ENCODE measurements around the gene GHSR.
A peak's percentile ranks its signal among the peaks of the same experiment; 100 is the strongest.

GHSR gene, protein sequence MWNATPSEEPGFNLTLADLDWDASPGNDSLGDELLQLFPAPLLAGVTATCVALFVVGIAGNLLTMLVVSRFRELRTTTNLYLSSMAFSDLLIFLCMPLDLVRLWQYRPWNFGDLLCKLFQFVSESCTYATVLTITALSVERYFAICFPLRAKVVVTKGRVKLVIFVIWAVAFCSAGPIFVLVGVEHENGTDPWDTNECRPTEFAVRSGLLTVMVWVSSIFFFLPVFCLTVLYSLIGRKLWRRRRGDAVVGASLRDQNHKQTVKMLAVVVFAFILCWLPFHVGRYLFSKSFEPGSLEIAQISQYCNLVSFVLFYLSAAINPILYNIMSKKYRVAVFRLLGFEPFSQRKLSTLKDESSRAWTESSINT

DNA sequence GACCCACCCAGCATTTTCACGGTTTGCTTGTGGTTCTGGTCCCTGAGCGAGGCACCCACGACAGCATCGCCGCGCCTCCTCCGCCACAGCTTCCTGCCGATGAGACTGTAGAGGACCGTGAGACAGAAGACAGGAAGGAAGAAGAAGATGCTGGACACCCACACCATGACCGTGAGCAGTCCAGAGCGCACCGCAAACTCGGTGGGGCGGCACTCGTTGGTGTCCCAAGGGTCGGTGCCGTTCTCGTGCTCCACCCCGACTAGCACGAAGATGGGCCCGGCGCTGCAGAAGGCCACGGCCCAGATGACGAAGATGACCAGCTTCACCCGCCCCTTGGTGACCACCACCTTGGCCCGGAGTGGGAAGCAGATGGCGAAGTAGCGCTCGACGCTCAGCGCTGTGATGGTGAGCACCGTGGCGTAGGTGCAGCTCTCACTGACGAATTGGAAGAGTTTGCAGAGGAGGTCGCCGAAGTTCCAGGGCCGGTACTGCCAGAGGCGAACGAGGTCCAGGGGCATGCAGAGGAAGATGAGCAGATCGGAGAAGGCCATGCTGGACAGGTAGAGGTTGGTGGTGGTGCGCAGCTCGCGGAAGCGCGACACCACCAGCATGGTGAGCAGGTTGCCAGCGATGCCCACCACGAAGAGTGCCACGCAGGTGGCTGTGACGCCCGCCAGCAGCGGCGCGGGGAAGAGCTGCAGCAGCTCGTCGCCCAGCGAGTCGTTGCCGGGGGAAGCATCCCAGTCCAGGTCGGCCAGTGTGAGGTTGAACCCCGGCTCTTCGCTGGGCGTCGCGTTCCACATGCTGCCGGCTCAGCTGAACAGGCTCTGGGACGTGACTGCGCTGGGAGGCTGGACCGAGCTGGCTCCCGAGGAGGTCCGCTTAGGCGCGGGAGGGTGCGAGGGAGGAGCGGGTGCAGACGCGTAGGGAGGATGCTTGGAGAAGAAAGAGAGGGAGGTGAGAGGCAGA lies at the start of gene GHSR:
TSS of gene GHSR (minus strand) at position 846 of the 969 bp plus-strand sequence. CDS start at position 803, 43 bp downstream.
- no peak for DNase-seq (ENCODE audit: low read depth)

DNA sequence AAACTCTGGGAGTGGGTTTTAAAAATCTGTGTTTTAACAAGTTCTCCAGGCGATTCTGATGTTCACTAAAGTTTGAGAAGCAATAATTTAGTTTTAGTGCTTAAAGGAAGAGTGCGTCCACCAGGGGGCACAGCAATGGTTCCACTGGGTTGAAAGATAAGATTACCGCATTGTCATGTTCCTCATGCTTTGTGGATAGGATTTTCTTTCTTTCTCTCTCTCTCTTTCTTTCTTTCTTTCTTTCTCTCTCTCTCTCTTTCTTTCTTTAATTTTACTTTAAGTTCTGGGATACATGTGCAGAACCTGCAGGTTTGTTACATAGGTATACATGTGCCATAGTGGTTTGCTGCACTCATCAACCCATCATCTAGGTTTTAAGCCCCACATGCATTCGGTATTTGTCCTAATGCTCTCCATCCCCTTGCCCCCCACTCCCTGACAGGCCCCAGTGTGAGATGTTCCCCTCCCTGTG lies 42.0 kb upstream of the GHSR start:
- peak; percentile 57 for DNase-seq (ENCODE audit: low read depth)

DNA sequence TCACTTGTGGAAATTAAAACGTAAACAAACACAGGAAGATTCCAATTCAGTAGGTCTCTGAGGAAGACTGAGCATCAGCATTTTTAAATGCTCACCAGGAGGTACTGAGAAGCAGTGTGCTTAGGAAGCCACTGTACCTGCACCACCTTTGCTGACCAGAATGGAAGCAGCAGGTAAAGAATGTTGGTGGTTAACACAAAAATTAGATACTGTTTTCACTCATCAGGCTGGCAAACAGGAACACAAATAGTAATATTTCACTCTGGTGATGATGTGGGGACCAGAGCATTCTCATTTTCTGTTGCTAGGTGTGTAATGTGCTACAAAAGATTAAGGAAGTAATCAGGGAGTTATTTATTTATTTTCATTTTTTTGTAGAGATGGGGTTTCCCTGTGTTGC lies 29.9 kb upstream of the GHSR start:
- DNase-seq (ENCODE audit: low read depth) = no peak

- DNase-seq (ENCODE audit: low read depth) = no peak
Observed at GRCh38 chr3:172476347-172476746, 28.1 kb upstream of the GHSR start.

GRCh38 chr3:172475703-172476102 lies 27.4 kb upstream of the GHSR start:
- DNase-seq (ENCODE audit: low read depth) = no peak

DNA sequence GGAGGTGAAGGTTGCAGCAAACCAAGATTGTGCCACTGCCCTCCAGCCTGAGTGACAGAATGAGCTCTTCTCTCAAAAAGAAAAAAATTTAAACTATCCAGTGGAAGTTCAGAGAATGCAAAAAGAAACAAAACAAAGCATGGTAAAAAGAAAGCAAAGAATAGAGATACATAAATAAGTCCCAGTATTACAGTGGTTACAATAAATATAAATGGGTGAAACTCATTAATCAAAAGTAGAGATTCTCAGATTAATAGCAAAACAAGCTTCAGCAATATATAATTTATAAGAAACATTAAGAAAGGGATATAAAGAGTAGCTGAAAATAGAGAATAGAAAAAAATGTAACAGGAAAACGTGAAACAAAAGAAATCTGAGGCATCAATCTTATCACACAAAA lies 23.6 kb upstream of the GHSR start:
- DNase-seq (ENCODE audit: low read depth) = no peak

DNA sequence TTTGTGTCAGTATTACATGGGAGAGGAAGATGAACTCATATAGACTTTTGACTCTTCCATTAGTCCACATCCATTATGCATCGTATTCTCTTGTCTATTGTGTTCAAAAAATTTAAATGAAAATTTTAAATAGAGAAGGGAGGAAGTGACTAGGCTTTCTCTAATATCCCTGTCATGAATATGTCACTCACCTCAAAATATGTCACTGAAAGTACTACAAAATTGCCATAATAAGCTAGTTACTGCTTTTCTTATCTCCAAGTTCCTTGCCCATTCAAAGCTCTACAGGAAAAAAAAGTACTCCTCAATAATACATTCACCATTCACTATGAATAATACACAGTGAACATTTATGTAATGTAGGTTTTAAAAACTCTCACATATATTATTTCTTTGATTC lies 22.3 kb upstream of the GHSR start:
- no peak for DNase-seq (ENCODE audit: low read depth)

- no peak for DNase-seq (ENCODE audit: low read depth)
Observed at GRCh38 chr3:172467170-172467824, 19.0 kb upstream of the GHSR start.

GRCh38 chr3:172466553-172467130 lies 18.4 kb upstream of the GHSR start:
- no peak for DNase-seq (ENCODE audit: low read depth)

GRCh38 chr3:172465281-172465680 lies 17.0 kb upstream of the GHSR start:
- no peak for DNase-seq (ENCODE audit: low read depth)

DNA sequence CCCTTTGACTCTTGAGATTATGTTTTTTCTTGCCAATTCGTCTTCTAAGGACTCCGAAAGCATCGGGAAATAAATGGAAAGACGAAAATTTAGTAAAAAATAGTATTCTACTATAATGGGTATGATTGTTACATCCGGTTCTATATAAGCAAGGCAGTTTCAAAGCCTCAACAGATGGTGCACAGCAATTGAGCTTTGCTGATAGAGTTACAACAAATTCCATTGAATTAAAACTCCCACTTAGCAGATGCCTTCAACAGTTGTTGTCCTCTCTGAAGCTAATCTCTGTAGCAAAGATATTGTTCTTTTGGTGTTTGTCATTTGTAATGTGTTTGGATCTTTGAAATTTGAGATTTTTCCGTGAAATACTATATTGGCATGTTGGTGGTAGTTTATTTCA lies 16.1 kb upstream of the GHSR start:
- no peak for DNase-seq (ENCODE audit: low read depth)

- peak; percentile 7 for DNase-seq (ENCODE audit: low read depth)
Observed at GRCh38 chr3:172461530-172462138, 13.4 kb upstream of the GHSR start.

GRCh38 chr3:172456404-172456803 lies 8.1 kb upstream of the GHSR start:
- DNase-seq (ENCODE audit: low read depth) = no peak

DNA sequence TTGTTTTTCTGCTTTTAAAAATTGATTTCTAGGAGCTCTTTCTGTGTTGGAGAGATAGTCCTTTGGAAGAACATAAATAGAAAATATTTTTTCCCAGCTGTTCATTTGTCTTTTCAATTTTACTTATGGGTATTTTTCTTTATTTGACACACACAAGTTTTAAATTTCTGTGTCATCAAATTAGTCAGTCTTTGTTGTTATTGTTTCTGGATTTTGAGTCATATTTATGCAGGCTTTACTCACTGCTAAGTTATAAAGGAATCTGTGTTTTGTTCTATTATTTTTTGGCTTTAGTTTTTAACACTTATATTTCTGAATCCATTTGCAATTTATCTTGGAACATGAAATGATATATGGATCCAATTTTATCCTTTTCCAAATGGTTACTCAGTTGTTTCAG lies 5.9 kb upstream of the GHSR start:
- no peak for DNase-seq (ENCODE audit: low read depth)

DNA sequence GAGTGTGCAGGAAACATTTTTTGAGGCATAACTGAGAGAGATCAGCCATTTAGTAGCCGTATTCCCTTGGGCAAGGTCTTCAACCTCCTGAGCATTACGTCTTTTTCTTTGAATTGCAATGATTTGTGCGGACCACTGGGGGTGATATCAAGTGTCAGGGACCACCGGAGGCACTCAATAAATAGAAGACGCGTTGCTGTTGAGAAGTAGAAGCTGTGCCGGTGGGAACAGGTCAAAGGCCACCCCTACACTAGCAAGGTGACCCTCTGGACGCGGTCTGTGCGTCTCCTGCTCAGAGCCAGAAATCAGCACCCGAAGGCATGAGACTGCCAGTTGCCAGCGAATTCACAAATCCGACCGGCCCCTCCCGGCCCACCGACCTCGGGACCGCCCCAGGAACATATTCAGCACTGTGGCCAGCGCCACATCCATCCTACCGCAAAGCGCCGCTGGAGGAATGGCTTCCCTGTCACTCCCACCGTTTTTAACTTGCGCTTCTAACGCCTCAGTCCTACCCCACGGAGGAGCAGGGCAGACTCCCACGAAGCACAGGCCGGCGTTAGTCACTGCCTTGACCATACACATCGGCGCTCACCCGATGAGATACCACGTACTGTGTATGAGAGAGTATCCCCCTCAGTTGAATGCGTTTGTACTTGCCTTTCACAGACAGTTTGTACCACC lies 1.4 kb upstream of the GHSR start:
- DNase-seq (ENCODE audit: low read depth) = peak; percentile 6

DNA sequence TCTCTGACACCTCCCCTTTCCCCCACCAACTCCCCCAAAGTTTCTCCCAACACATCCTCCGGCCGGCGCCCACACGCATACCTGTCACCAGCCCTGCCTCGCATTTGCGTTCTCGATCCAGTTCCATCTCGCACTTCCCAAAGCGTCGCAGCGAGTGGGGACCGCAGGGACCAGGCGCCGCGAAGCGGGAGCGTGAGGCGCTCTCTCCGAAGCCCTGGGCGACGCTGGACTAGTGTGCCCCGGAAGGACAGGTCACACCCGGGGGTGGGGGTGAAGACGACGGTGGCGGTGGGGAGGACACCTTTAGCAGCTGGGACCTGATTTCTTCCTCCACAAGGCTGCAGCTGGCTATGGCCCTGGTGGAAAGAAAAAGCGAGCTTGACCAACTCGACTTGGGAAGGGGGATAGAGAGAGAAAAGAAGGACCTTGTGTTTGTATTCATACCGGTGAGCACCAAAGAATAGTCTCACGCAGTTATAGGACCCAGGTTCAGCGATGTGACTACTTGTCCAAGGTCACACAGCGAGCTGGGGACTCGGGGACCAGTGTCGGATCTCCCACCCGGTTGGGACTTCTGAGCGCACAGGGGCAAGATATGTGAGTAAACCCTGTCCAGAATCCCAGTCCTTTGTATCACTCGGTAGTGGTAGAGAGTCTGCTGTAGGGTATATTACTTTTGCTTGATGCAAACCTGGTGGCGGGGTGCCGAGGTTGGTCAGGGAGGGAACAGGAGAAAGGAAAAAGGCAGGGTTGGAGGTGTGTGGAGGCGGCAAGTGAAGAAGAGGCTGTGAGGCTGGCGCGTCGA lies 607 bp upstream of the GHSR start:
- DNase-seq (ENCODE audit: low read depth) = no peak

DNA sequence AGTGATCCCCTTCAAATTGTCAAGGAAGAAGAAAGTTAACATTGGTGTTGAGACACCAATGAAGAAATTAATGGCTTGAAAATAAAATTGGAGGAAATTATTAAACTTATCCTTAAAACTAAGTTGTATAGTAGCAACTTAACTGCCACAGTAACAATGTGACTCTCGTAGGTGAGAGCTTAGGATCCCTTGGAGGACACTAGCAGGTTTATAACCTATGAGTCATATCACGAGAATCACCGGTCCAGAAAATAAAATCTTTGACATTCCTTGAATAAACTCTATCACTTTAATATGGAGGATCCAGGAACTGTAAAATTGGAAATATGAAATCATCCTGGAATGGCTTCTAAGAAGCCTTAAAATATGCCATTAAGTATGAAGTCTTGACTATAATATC lies 2.1 kb downstream of the GHSR start:
- DNase-seq (ENCODE audit: low read depth) = no peak

DNA sequence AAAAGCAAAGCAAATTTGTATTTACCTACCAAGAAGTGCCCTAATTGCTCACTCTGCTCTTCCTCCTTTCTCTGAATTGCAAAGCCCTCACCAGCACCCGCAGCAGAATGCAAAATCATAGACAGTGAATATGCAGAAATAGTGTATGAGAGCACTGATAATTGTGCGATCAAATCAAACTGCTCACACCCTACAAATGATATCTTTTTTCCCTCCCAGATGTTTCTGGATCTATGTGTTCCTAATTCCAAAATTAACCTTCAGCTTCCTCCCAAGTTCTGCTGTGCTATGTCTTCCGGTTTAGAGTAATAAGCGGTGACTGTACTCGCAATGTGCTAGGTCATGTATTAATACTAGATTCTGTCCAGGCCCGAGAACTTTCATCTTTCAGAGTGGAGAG lies 3.4 kb downstream of the GHSR start:
- no peak for DNase-seq (ENCODE audit: low read depth)

GRCh38 chr3:172442606-172443005 lies 5.7 kb downstream of the GHSR start:
- DNase-seq (ENCODE audit: low read depth) = no peak

DNA sequence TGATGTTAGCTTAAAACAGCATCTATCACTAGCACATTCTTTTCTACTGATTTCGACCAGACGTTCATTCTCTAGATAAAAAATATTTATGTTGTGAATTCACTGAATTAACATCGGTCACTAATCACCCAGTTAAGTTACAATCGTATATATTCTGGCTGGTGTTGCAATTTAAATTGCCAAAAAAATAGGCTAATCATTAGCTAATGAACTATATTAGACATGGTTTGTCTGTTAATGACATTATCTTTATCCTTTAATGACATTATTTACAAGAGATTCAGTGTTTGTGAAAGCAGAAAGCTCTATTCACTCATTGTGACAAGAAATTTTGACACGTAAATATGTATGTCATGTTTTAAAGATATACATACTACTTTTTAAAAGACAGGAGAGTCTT lies 6.7 kb downstream of the GHSR start:
- DNase-seq (ENCODE audit: low read depth) = no peak

All from fibroblast of gingiva (primary cell).